Kidney (tissue), 14 donors: ENCODE data around the gene CEP104. TPM values are rescaled to one million over a fixed set of nuclear protein-coding genes. Genes with fewer than 3 reads are reported as not detected.

Experiments used
- DNase-seq, 5 donors: peaks; one replicate each; pipeline ENCODE4 v3.0.0-alpha.2; 2013 to 2020
- FAIRE-seq: peaks from 2 replicates; lab custom pipeline; 2012; peaks lifted over from hg19 to GRCh38; lab: Jason Lieb, UNC
- H3K27ac ChIP-seq, 2 donors: one replicate each; pipeline ENCODE4 v1.7.0; 2013; ENCODE audit warnings: low read depth in 2 of 2, low read length in 2 of 2, inconsistent platforms in 1 of 2
- H3K27me3 ChIP-seq: one replicate; pipeline ENCODE4 v1.7.1; 2013; ENCODE audit warnings: low read length, inconsistent platforms; ENCODE audit not compliant: control insufficient read depth, insufficient read depth
- H3K36me3 ChIP-seq, 3 donors: one replicate each; pipeline versions ENCODE4 v1.7.0 to v1.7.1; 2013; ENCODE audit warnings: low read length in 3 of 3, control low read depth in 1 of 3, inconsistent platforms in 1 of 3; ENCODE audit not compliant: insufficient read depth in 3 of 3, control insufficient read depth in 2 of 3
- H3K4me1 ChIP-seq, 3 donors: one replicate each; pipeline versions ENCODE4 v1.7.0 to v1.7.1; 2013; ENCODE audit warnings: low read length in 3 of 3, inconsistent platforms in 1 of 3, low read depth in 1 of 3; ENCODE audit not compliant: control insufficient read depth in 2 of 3, insufficient read depth in 2 of 3
- H3K4me3 ChIP-seq, 3 donors: one replicate each; pipeline versions ENCODE4 v1.7.0 to v1.8.1; 2013; ENCODE audit warnings: low read length in 3 of 3, control low read depth in 1 of 3, inconsistent platforms in 1 of 3
- H3K9ac ChIP-seq, 3 donors: one replicate each; pipeline versions ENCODE4 v1.7.0 to v1.7.1; 2013; ENCODE audit warnings: low read length in 3 of 3, control low read depth in 1 of 3, inconsistent platforms in 1 of 3
- H3K9me3 ChIP-seq, 3 donors: one replicate each; pipeline versions ENCODE4 v1.7.0 to v1.7.1; 2013; ENCODE audit warnings: low read length in 3 of 3, control low read depth in 1 of 3, inconsistent platforms in 1 of 3; ENCODE audit not compliant: control insufficient read depth in 2 of 3, insufficient read depth in 1 of 3
- CTCF ChIP-seq: IDR thresholded peaks from 3 replicates; pipeline ENCODE4 v1.5.1; 2012; ENCODE audit warnings: mild to moderate bottlenecking, moderate library complexity, borderline replicate concordance; ENCODE audit not compliant: insufficient read depth; ENCODE audit errors: extremely low read depth
- intact Hi-C: fragments of 100-400 bp; cut with DNase I; formaldehyde crosslinking; loops from one replicate; pipeline ENCODE4 v1.11.1; 2022
- polyA plus RNA-seq: library from polyadenylated mRNA; stranded (reverse); fragments of 350-450 nt; fragmentation: Illumina TruSeq; extraction: RNeasy Lipid Tissue Mini Kit (QIAGEN cat#74804); gene quantifications from one replicate; pipeline ENCODE4 v1.2.3, GENCODE V29; 2014; ENCODE audit warnings: low read depth, low replicate concordance; ENCODE audit not compliant: insufficient read depth
- total RNA-seq: library from RNA; stranded (reverse); fragmentation: NEBNext Ultra II Directional; extraction: Animal tissue kit (Norgen Biotek cat#: 25700); gene quantifications from one replicate; pipeline ENCODE4 v1.2.1, GENCODE V29; 2021
- donor health status: control.
- donor health status: control.
- donor health status: control.
- donor health status: control.
- donor health status: control.
- donor health status: DM: yes; HTN: yes; CAD: no.
- donor health status: Normal renal cell carcinoma (clear cell type).

The CEP104 gene
- total and polyA plus RNA-seq, 2 donors from 2014 or later, result 11.1 to 51.2 TPM

- Histone ChIP-seq H3K9ac (no peak overlapping the region), H3K4me3 (no peak overlapping the region), H3K36me3 (peaks cover 0 to 33% (median 6%) of the 10 kb centered on the region in 3 donors), H3K9me3 (no peaks in the 10 kb centered on the region), H3K27me3 (no peaks in the 10 kb centered on the region), H3K4me1 (no peaks in the 10 kb centered on the region), H3K27ac (no peak overlapping the region)
- intact Hi-C loops, result no loop called here
- DNase-seq, result no peak
- FAIRE-seq, result no peak
- no peak for TF ChIP-seq CTCF
These were observed 11.5 kb upstream of the CEP104 start for GRCh38 chr1:3868464-3869006.

GRCh38 chr1:3865606-3866160 lies 8.7 kb upstream of the CEP104 start:
- no peak for FAIRE-seq
- no peak for DNase-seq

GRCh38 chr1:3864884-3865283 lies 7.9 kb upstream of the CEP104 start:
- no peaks in the 10 kb centered on the region for H3K27me3 ChIP-seq
- H3K27ac ChIP-seq, result no peak overlapping the region
- H3K36me3 ChIP-seq, result peaks cover 0 to 17% (median 1%) of the 10 kb centered on the region in 3 donors
- H3K4me3 ChIP-seq, result no peak overlapping the region
- no peak for TF ChIP-seq CTCF
- H3K9ac ChIP-seq, result no peak overlapping the region
- H3K4me1 ChIP-seq, result no peaks in the 10 kb centered on the region
- no peak for DNase-seq
- intact Hi-C loops, result no loop called here
- no peak for FAIRE-seq
- H3K9me3 ChIP-seq, result no peaks in the 10 kb centered on the region

More at GRCh38 chr1:3865606-3866160, 8.7 kb upstream of the CEP104 start:
- Histone ChIP-seq H3K9me3 (no peaks in the 10 kb centered on the region), H3K36me3 (peaks cover 0 to 22% (median 4%) of the 10 kb centered on the region in 3 donors), H3K27me3 (no peaks in the 10 kb centered on the region), H3K4me3 (no peak overlapping the region), H3K9ac (no peak overlapping the region), H3K27ac (no peak overlapping the region), H3K4me1 (no peaks in the 10 kb centered on the region)
- no peak for TF ChIP-seq CTCF
- intact Hi-C loops, result no loop called here
